Left renal cortex interstitium (tissue), 4 donors: ENCODE results near the gene SNTA1. TPM values are rescaled to one million over a fixed set of nuclear protein-coding genes. Genes with fewer than 3 reads are reported as not detected.
A peak's percentile ranks its signal among the peaks of the same experiment; 100 is the strongest.
"Not testable (repeated sequence)": the region's sequence is repeated elsewhere in the genome, so short reads cannot be mapped to it uniquely, and the experiment has no call there.

Source experiments
- DNase-seq, 4 donors: peaks; one replicate each; pipeline ENCODE4 v3.0.0-alpha.2; 2013; ENCODE audit warnings: low read depth in 4 of 4, low spot score in 2 of 4, missing footprints in 1 of 4
- polyA plus RNA-seq, 4 donors: library from polyadenylated mRNA; unstranded; fragments of 120-200 nt; gene quantifications; one replicate each; pipeline ENCODE4 v1.2.1, GENCODE V29; 2013; ENCODE audit not compliant: insufficient read length in 4 of 4

The SNTA1 gene
- polyA plus RNA-seq, result 10 to 100 TPM in 3 of 4 donors, 1 to 10 TPM in 1; 8.6 to 14.3 (median 11.3) TPM

DNA sequence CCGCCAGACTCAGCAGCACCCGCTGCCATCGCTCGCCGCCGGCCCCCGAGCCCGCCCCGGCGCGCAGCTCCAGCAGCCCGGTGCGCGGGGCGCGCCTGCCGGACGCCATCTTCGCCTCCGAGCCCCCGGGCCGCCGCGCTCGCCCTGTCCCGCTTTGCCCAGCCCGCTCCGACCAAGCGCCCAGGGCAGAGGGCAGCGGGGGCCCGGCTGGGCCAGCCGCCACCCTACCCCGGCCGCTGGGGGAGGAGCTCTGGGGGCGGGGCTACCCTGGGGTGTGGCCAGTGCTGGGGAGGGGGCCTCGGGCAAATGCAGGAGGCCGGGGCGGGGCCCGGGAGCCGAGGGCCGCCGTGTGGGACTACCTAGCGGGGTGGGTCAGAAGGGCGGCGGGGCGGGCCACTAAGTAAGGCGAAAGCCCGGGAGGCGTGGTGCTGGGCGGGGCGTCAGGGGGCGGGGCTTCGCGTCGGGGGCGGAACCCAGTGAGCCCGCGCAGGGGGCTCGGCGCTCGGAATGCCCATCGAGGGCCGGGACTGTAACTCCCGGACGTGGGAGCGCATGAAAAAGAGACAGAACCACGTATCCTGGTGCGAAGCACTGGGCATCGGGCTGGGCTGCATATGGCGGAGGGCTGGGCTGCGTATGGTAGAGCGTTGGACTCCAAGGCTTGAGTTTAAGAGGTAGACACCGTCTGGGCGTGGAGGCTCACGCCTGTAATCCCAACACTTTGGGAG is at the start of gene SNTA1:
Gene SNTA1, minus strand, starts transcription at position 252 of the 728 bp plus-strand sequence. Its CDS starts 143 bp downstream, at position 109.
- DNase-seq, result peak in 3 of 4 donors; percentile 40 to 66 (median 52)

- no peak for DNase-seq
These were observed 47.5 kb upstream of the SNTA1 start for GRCh38 chr20:33490934-33491656.

GRCh38 chr20:33490023-33490933 is 46.7 kb upstream of the SNTA1 start, which contains the start of gene CBFA2T2:
CBFA2T2 (plus strand) TSS chr20:33490096; CDS start chr20:33490268, 172 bp downstream.
- peak in 2 of 4 donors; percentile 19 to 22 for DNase-seq

DNA sequence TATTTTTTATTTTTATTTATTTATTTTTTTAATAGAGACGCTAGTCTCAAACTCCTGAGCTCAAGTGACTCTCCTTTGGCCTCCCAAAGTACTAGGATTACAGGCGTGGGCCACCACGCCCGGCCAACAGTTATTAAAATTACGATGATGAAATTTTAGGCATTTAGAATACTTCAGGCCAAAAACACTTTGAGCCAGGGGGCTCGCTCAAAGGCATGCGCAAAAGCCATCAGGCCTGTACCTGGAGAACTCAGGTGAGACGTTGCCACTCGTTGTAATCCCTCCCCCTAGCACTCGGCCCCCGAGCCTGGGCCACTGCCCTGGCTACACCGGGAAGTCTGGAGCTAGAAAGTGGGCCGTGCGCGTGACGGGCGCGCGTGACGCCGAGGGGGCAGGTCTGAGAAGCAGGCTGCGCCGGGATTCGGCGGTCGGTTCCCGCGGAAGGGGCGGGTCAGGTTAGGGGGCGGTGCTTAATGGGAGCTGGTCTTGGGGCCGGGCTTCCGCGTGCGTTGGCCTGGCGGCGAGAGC is 46.0 kb upstream of the SNTA1 start:
- peak; percentile 63 to 96 (median 88) for DNase-seq

DNA sequence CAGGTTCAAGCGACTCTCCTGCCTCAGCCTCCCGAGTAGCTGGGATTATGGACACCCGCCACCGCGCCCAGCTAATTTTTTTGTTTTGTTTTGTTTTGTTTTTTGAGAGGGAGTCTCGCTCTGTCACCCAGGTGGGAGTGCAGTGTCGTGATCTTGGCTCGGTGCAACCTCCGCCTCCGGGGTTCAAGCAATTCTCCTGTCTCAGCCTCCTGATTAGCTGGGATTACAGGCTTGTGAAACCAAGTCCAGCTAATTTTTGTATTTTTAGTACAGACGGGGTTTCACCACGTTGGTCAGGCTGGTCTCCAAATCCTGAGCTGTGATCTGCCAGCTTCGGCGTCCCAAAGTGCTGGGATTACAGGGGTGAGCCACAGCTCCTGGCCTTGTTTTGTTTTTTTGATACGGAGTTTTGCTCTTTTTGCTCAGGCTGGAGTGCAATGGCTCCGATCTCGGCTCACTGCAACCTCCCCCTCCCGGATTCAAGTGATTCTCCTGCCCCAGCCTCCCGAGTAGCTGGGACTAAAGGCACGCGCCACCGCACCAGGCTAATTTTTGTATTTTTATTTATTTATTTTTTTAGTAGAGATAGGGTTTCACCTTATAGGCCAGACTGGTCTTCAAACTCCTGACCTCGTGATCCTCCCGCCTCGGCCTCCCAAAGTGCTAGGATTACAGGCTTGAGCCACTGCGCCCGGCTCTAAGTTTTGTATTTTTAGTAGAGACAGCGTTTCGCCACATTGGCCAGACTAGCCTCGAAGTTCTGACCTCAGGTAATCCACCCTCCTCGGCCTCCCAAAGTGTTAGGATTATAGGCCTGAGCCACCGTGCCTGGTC is 45.3 kb upstream of the SNTA1 start:
- DNase-seq, result not testable (repeated sequence)

DNA sequence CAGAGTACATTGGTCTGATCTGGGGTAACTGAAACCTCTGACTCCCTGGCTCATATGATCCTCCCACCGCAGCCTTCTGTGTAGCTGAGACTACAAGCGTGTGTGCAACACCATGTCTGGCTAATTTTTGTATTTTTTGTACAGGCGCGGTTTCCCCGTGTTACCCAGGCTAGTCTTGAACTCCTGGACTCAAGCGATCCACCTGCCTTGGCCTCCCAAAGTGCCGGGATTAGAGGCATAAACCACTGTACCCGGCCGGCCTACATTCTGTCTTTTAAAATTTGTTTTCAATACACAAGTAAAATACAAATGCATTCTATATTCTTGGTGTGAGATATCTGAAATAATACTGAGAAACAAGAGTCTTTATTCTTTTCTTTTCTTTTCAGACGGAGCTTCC is 44.6 kb upstream of the SNTA1 start:
- DNase-seq, result no peak

DNA sequence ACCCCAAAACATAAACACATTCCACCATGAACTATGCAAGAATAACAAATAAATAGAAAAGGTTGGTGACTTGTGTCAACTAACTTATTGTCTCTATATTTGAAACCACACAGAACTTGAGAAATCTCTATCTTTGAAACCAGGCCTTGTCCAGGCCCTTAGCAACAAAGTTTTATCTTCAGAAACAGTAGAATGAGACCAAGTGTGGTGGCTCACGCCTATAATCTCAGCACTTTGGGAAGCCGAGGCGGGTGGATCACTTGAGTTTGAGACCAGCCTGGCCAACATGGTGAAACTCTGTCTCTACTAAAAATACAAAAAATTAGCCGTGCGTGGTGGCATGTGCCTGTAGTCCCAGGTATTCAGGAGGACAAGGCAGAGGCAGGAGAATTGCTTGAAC is 39.6 kb upstream of the SNTA1 start:
- DNase-seq, result not testable (repeated sequence)

GRCh38 chr20:33482581-33482980 is 39.0 kb upstream of the SNTA1 start:
- DNase-seq, result no peak

- DNase-seq, result no peak
These were observed 37.9 kb upstream of the SNTA1 start for GRCh38 chr20:33481431-33481941.

DNA sequence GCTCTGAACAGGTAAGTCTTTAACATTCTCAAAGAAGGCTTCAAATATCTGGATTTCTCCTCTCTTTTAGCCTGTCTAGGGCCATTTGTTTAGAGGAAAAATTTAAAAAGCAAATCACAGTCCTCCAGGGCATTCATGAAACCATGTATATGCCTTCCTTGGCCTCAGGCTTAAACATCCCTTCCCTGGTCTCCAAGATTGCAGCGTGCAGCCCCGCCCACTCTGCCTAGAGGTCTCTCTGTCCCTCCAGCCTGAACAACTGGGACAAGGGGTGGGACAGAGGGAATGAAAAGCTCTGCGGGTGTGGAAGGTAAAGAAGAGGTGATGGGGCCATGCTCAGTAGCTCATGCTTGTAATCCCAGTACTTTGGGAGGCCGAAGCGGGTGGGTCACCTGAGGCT is 36.5 kb upstream of the SNTA1 start:
- no peak for DNase-seq

- no peak for DNase-seq
These were observed 34.0 kb upstream of the SNTA1 start for GRCh38 chr20:33477386-33478234.

DNA sequence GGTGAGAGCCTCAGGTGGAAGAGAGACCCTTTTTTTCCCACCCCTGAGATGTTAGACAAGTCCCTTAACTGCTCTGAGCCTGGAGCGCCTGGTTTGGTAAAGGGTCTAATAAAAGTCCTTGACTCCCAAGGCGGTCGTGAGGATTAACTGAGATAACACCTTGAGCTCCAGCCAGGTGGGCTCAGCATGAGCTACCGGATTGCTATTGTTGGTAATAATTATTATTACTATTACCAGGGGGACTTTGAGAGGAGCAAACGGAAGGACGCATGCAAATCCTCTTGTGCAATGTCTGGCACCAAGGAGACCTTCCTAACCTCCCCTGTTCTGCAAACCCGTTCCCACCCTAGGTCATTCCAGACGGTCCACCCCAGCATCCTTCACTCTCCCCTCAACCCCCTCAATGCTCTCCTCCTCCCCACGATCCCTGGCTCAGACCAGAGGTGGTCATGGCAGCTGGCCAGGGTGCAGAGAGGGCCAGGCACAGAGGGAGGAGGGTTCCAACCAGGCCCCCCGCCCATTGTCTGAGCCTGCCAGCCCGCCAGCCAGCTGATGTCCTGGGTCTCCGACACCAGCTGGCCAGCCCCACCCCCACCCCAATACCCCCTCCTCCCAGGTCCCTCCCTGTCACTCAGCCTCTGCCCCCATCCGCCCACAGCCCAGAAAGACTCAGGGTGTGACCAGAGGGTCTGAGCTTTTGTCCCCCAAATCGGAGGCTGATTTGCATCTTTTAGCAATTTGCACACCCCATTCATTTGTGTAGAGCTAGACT is 32.0 kb upstream of the SNTA1 start:
- DNase-seq, result no peak

- no peak for DNase-seq
These were observed 31.4 kb upstream of the SNTA1 start for GRCh38 chr20:33474963-33475362.

GRCh38 chr20:33474097-33474873 is 30.7 kb upstream of the SNTA1 start:
- no peak for DNase-seq

- no peak for DNase-seq
These were observed 29.4 kb upstream of the SNTA1 start for GRCh38 chr20:33472868-33473435.

DNA sequence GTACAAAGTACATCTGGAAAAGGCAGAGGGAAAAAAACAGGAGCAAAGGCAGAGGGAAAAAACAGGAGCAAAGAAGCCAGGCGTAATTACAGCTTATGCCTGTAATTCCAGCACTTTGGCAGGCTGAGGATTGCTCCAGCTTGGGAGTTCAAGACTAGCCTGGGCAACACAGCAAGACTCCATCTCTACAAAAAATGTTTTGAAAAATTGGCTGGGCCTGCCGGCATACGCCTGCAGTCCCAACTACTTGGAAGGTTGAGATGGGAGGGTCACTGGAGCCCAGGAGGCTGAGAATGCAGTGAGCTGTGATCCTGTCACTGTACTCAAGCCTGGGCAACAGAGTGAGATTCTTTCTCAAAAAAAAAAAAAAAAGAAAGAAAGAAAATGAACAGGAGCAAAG is 27.3 kb upstream of the SNTA1 start:
- no peak for DNase-seq

GRCh38 chr20:33470457-33470856 is 26.9 kb upstream of the SNTA1 start:
- no peak for DNase-seq
